Amniotic stem cell (primary cell): ENCODE results near the gene NFATC4.
"Not testable (repeated sequence)": the region's sequence is repeated elsewhere in the genome, so short reads cannot be mapped to it uniquely, and the experiment has no call there.

Source experiments
- DNase-seq: peaks from one replicate; lab custom pipeline; 2025; lab: John Stamatoyannopoulos, UW

The NFATC4 gene

GRCh38 chr14:24367514-24368211 lies at the start of gene NFATC4:
Gene NFATC4 (plus strand): TSS chr14:24368184. CDS start chr14:24368341, 157 bp downstream.
- DNase-seq, result peak; percentile 88

DNA sequence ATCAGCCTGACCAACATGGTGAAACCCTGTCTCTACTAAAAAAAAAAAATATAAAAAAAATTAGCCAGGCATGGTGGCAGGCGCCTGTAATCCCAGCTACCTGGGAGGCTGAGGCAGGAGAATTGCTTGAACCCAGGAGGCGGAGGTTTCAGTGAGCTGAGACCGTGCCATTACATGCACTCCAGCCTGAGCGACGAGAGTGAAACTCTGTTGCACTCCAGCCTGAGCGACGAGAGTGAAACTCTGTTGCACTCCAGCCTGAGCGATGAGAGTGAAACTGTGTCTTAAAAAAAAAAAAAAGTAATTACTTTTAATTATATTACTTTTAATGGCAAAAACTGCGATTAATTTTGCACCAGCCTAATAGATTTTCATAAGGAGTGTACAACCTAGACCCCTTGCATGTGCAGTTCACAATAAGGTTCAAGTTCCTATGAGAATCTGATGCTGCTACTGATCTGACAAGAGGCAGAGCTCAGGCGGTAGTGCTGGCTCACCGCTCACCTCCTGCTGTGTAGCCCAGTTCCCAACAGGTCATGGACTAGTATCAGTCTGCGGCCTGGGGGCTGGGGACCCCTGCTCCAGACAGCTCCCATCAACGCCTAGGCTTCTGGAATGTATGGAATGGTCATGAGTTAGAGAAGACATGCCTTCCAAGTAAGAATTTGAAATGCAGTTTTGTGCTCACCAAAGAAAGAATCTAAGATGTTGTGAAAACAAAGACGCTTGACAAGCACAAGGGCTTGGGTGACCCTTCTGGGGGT lies 46.6 kb upstream of the NFATC4 start:
- no peak for DNase-seq

- DNase-seq, result no peak
Observed at GRCh38 chr14:24322672-24323071, 45.3 kb upstream of the NFATC4 start.

GRCh38 chr14:24323341-24323740 lies 44.6 kb upstream of the NFATC4 start:
- no peak for DNase-seq

DNA sequence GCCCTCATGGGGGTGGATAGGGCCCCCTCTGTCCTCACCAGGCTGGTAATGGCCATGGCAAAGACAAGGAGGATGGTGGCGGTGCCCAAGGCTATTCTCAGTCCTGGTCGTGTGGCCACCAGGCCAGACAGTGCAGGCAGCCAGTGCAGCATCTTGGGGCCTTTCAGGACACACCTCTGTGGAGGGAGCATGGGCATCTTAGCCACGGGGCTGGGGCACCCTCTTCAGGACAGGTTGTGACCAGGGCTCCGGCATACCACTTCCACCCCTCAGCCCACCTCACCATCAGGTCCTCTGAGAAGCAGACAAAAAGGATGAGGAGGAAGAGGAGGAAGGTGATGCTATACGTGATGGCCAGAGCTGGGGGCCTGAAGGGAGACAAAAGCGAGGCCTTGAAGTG lies 44.0 kb upstream of the NFATC4 start:
- no peak for DNase-seq

DNA sequence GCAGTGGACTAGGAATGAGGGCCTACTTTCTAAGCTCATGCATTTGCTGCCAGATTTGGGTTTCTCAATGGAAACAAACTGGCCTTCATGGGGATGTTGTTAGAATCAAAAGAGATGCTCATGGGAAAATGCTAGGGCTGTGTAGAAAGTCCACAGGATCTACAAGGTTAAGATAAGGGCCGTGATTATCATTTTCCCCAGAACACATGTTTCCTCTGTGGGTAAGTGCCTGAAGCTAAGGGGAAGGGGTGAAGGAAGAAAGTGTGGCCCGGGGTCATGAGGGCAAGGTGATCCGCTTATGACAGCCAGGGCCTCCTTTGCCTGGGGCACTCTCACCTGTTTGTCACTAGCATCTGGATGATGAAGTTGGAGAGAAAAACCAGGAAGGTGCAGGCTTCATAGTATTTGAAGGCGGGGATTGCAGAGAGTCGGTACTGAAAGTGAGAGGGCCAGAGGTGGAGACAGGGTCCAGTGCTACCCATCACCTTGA lies 42.9 kb upstream of the NFATC4 start:
- DNase-seq, result no peak

- no peak for DNase-seq
Observed at GRCh38 chr14:24325963-24326362, 42.0 kb upstream of the NFATC4 start.

DNA sequence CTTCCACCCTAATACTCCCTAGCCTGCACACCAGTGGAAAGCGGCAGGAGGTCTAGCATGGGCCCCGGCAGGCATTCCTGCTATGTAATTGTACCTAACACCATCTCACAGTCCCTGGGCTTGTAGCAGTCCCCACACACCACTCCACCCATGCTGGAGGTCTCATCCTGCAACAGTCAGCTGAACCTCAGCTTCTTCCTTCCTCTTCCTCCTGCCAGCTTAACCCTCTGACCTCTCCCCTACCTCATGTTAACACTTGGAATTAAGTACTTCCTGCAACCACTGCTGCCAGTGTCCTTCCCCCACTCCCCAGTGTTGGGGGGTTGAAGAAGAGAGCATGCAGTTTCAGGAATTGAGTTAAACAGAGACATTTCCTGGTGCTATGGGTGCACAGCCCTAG lies 40.7 kb upstream of the NFATC4 start:
- no peak for DNase-seq

GRCh38 chr14:24327914-24328313 lies 40.1 kb upstream of the NFATC4 start:
- DNase-seq, result not testable (repeated sequence)

DNA sequence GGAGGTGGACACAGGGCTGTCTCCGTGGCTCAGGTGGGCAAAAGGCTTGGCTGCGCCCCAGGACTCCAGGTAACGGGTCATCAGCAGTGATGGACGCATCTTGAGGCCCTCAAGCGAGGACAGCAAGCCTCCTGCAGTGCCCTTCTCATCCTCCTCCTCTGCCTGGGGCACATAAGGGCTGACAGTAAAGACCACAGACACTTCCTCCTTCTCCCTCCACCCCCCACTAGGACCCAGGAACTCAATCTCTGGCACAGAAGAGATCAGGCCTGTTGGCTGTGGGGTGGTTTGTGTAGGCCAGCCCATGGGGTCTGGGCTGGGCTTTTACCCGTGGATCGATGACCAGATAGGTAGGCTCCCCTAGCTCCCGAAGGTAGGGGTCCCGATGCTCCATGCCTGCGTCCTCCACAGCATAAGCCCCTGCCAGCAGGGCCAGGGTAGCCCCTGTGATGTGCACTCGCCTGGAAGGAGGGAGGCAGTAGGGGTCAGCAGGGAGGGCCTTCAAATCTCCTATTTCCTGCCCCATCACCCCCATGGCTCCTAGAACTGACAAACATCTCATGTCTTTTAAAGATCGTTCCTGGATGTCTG lies 38.8 kb upstream of the NFATC4 start:
- DNase-seq, result no peak

DNA sequence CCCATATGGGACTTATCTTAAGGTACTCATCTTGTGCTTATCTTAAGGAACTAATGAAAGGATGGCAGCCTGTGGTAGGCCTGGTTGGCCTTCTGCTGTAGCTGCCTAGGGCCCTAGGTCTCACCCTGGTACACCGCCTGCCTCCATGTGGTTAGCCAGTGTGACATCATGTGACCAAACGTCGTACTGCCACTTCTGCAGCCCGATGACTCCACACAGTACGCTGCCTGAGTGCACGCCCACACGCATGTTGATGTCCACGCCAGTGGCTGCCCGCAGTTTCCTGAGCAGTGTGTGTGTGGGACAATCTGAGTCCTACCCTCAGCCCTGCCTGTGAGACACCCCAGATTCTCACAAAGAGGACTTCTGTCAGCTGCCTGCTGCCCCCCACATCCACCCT lies 38.2 kb upstream of the NFATC4 start:
- DNase-seq, result no peak

DNA sequence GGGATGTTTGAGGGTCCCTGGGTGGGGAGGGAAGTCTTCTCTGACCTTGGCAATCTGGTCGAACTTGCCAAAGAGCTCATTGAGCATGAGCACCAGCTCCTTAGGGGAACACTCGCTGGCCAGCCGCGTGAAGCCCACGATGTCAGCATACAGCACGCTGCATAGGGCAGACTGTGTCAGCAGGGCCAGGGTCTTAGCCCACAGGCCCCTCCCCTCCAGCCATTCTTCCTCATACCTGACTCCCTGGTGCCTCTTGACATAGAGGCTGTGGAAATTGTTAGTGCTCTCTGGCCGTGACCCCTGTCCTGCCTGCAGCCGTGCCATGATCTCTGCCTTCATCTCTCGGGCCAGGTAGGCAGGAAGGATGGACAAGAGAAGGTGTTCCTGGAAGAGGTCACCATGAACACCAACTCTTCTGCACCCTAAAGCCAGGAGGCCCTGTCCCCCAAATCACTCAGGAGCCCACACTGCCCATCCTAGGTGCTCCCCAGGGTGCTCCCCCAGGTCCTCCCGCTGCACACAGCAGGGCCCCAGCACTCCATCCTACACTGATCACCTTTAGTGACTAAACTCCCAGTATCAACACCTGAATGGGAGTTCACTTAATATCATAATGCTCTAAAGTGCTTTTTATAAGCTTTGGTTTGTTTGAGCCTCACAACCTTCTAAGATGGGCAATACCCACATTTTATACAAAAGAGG lies 36.9 kb upstream of the NFATC4 start:
- no peak for DNase-seq

DNA sequence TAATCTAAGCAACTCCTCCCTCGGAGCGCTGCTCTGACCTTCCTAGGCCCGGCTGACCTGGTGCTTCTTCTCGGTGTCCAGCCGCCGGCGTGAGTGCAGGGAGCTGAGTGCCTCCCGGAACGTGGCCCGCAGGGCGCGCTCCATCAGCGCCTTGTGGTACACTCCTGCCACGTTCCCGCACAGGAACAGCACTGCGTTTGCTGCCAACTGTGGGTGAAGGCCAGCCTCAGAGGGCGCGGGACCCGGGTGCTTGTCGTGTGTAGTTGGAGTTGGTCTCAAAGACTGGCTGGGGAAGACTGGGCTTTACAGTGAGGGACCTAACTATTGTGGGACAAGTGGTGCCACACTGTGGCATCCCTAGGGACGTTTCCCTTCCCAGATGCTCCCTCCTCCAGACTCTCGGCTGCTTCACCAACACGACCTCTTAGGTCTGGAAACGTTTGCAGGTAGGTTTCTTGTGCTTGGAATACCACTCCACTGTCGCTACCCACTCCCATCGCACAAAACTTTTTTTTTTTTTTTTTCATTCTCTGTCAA lies 36.2 kb upstream of the NFATC4 start:
- no peak for DNase-seq

GRCh38 chr14:24332268-24332993 lies 35.6 kb upstream of the NFATC4 start:
- DNase-seq, result peak; percentile 45

GRCh38 chr14:24334431-24335291 lies 33.3 kb upstream of the NFATC4 start, which contains the start of gene ADCY4:
Gene ADCY4 (minus strand): TSS chr14:24335071. CDS start chr14:24334652, 419 bp downstream.
- DNase-seq, result no peak

DNA sequence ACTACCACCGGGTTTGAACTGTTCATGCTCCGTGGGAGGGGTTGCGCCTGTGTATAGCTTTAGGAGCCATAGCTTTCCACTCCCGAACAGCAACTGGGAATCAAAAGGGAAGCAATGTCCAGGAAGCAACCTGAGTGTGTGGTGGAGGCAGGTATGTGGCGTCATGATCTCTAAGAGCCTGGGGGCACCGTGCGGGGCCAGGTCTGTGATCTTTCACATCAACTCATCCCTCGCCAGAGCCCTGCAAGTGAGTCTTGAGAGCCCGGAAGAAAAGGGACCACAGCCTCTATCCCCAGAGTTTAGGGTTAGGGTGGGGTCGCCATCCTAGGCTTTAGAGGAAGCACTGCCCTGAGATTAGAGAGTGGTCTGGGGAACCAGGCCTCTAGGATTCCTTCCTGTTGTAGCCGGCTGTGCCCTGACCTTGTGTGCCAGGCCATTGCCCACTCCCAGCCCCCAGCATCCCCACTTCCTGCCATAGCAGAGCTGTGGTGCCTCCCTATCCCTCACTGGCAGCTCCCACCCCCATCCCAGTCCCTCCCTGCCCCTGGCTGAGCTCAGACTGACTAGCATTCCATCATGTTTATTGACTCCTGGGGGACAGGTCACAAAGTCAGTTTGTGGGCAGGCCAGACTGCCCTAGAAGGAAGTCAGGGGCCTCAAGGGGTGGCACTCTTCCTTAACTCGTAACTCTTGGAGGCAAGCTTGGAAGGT lies 32.4 kb upstream of the NFATC4 start:
- DNase-seq, result no peak

- no peak for DNase-seq
Observed at GRCh38 chr14:24337144-24337823, 30.7 kb upstream of the NFATC4 start.

DNA sequence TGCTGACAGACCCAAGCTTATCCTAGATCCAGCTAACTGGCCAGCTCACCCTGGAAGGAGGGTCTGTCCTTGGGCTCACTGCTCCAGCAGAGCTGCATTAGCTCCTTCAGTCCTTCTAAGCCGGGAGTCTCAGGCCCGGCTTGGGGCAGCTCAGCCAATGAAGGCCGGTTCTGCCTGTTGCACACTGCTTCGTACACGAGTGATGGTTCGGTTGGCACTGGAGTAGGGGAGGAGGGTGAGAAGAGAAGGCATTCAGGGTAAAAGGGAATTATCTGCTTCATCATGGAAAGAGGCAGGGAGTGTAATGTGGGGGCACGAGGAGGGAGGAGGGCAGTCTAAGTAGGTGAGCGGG lies 30.2 kb upstream of the NFATC4 start:
- no peak for DNase-seq

- no peak for DNase-seq
Observed at GRCh38 chr14:24338843-24339242, 29.1 kb upstream of the NFATC4 start.
